HG02938 (cell line): Measurements from ENCODE around the gene ATG2A.

ENCODE experiments used
- ATAC-seq: cut with Tn5 transposase; IDR thresholded peaks from one replicate; pipeline ENCODE4 v1.9.1; 2021; ENCODE audit warnings: mild to moderate bottlenecking, moderate library complexity; ENCODE audit not compliant: unreplicated experiment

Gene ATG2A

DNA sequence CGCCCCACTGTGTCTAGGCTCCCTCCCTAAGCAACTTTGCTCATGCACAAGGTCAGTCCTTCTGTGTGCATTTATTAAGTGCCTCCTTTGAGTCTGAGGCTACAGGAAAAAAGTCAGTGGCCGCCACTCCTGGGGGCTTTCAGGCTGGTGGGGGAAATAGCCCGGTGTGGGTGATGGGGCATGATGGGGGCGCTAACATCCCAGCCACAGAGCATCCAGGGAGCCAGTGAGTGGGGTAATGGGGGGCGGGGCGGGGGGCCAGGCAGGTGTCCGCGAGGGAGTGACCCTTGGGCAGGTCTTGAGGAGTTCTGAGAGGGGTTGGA lies 28.6 kb downstream of the ATG2A start:
- ATAC-seq, result no peak

DNA sequence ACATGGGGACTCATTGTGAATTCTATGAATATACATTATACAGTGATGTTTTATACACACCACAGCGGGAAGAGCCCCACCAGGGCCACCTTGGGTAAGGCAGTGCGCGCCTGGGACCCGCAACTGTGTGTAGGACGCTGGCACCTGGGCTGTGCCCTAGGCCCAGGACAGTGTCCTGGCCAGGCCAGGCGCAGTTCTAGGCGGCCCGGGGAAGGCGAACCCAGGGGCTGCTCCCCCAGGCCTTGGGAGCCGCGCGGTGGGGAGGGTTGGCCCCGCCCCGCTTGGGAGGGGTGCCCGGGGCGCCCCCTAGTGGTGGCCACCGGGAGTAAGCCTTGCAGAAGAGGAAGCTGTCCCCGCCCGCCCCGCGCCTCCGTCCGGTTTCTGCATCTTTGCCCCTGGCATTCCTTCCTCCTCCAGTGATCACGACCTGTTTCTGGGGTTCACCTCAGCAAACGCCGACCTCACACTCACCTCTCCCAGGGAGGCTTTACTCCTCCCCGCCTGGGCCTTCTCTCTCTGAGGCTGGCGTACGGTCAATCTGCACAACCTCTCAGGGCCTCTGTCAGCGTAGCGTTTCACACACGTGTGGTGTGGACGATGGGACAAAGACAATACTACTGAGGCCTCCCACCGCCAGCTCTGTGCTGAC lies 29.1 kb downstream of the ATG2A start:
- ATAC-seq, result no peak

DNA sequence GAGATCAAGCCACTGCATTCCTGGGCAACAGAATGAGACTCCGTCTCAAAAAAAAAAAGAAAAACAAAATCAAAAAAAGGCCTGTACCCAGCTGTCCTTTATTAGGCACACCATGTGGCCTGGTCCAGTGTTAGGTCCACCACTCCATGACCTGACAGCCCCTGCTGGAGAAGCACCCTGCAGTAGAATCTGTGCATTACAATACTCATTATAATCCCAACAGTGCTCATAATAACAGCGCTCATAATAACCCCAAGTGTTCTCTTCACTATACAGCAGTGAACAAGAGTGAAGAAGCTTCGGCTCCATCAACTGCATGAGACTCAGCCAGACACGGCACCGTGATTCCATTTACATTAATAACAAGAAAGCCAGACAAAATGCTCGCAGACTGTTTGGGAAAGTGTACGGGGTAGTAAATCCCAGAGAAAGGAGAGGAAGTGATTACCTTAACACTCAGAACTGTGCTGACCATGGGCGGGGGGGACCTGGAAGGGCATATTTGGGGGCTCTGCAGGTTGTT lies 29.7 kb downstream of the ATG2A start:
- no peak for ATAC-seq

DNA sequence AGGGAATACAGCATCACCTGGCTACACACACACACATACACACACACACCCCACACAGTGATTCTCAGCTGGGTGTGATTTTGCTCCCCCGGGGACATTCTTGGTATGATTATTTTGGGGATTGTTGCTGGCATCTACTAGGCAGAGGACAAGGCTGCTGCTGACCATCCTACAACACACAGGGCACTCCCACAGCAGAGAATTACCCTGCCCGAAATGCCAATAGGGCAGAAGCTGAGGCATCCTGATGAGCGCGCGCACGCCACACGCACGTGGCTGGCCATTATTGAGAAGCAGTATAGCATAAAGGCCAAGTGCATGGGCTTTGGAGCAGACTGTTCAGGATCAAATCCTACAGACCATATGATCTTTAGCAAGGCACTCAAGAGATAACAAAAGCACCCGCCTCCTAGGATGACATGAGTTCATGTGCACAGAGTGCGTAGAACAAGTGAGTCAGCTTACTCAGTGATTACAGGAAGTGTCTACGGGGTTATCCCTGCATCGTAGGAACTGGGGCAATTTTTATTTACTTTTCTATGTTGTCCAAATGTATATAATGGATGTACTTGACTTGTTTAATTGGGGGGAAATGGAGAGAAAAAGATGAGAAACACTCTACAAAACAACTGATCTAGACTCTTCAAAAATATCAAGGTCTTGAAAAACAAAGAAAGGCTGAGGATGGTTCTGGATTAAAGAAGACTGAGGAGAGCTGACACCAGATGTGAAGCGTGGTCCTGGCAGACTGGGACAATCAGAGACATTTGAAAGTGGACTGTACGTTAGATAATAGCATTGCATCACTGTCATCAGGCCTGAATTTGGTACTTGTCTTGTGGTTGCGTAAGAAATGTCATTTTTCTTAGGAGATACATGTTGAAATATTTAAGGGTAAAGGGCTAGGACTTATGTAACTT lies 31.4 kb downstream of the ATG2A start:
- no peak for ATAC-seq

DNA sequence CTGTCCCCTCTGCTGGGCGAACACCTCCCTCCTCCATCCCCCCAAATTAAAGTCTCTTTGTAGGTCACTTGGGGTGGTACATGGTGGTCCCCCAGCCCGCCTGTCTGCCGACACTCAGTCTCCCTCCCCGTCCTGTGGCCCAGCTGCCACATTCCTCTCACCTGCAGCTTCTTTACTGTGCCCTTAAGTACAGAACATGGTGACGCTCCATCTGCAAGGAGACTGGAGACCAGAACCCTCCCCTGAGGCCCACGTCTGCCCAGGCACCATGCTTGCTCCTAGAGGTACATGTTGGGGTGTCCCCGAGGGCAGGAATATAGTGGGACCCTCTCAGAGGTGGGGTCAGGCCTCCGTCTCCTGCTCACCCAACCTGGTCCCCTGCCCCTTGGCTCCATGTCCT lies 33.0 kb downstream of the ATG2A start:
- no peak for ATAC-seq

DNA sequence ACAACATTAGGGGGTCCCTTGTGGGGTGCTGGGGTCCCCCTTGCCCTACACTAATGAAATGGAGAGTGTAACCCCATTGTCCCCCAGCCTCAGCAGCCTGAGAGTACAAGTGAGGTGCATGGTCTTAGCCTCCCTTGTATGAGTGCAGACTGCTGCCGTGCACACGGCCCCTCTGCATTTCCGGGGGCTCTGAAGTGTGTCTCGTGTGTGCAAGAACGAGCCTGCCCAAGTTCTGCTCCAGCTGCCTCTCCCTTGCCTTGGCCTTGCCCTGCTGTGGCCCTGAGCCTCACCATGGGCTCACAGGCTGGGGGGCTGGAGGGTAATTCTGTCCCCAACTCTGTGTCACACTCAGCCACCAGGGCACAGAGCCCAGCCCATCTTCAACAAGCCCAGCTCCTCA lies 33.4 kb downstream of the ATG2A start:
- ATAC-seq, result no peak

DNA sequence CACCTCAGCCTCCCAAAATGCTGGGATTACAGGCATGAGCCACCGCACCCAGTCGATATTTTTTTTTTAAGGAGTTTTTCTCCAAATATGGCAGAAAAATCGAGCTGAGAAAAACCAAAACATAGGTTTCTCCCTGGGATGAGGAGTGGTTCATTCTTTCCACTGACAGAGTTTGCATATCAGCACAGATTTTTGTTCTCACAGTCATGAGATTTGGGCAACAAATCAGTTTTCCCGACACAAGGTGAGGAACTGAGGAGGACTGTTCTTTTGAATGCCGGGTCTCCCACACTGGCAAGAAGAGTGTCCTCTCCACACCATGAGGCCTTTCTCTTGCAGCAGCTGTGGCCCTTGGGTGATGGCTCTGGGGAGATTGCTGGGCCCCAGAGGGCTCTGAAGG lies 34.8 kb downstream of the ATG2A start:
- no peak for ATAC-seq

DNA sequence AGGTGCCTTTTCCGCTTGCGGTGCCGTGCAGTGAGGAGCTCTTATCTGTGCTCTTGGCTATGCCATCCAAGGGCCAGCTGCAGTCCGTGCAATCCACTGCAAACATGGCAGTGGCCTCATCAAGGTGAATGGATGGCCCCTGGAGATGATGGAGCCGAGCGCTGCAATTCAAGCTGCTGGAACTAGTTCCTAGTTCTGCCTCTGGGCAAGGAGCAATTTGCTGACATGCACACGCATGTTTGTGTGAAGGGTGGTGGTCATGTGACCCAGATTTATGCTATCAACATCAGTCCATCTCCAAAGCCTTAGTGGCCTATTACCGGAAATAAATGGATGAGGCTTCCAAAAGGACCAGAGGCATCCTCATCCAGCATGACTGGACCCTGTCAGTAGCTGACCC lies 35.5 kb downstream of the ATG2A start:
- ATAC-seq, result no peak

DNA sequence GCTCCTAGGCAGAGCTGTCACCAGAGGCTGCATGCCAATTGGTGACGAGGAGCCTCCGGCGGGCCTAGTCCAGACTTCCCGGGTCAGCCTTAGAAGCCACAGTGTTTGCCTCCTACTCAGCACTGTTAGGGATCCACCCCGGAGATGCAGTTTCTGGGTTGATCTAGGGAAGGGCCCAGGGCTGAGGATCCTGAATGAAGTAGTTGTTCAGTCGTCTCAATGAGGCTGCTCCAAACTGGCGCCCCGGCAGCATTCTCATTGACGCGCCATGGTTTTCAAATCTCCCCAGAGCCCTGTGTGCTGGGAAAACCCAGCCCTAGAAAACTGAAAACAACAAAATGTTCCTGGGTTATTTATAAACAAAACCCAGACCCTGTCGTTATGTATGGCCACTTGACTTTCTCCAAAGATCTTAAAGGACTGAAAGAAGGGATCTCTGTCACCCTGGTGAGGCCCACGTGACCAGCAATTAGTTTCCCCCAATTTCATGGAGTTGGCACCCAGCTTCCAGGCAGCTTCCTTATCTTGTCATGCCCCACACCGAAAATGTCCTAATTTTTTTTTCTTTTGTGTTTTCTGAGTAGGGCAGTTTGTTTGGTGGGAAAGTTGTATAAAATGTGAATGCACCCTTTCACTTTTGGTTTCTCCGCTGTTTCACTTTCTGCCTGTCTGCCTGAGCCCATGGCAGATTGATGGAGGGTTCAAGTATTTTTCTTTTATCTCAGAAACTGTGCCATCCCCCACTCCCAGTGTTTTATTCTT lies 36.6 kb downstream of the ATG2A start:
- ATAC-seq, result no peak

DNA sequence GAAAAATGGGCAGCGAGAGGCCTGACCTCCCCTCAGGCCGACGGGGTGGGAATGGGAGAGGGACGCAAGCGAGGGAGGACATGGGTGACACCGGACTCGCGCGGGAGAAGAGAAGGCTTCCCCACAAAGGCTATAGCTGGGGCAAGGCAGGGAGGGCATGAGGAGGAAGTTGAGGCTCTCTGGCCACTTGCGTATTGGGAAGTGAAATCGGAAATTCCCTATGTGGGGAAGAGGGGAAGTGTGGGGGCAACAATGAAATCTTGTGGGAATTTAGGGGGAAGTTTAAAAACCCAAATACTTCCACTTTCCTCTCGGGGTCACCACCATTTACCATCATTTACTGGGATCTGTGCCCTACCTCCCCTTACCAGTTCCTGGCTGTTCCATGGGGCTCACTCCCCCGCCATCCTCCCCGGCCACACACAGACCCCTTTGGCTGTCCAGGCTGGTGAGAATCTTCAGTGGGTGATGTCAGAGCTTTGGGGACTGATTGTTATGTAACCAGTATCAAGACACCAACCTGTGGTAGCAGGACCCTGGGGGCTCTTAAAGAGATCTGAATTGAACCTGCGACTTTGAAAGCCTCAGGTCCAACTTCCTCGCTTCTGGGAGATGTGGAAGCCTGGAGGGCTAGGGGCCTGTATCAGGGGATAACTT lies 37.6 kb downstream of the ATG2A start:
- ATAC-seq, result no peak

DNA sequence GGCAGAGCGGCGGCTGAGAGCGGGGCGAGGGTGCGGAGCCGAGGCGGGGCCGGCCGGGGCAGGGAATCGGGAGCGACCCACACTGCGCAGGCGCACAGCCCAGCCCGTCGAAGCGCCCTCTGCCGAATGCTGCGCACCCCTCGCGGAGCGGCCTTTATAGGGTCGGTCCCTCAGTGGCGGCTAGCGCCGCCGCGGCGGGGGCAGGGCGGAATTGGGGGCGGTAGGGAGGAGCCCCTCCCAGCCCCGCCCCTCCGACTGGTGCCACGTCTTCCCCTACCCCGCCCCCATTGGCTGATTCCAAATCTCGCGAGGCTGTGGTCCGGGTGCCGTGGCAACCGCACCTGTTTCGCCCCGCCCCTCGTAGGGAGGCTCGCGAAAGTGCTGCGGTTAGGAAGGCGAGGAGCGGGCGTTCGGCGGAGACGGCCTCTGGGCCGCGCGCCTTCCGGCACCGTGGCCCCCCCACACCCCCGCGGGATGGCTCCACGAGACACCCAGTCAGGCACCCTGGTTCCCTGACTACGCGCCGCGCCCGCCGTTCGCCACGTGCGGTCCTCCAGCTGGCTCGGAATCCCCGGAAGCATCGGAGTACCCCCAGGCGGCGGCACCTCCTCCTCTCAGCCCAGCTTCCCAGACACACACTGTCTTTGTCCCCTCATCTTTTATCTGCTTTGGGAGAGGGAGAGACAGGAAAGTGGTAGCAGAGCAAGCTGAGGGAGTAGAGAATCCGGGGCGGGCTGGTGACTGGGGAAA lies 38.3 kb downstream of the ATG2A start, which contains the start of gene EHD1:
EHD1 (minus strand) TSS at position 128 of the 750 bp plus-strand sequence. CDS start 157 bp downstream, outside the sequence.
- ATAC-seq, result peak; percentile 68

DNA sequence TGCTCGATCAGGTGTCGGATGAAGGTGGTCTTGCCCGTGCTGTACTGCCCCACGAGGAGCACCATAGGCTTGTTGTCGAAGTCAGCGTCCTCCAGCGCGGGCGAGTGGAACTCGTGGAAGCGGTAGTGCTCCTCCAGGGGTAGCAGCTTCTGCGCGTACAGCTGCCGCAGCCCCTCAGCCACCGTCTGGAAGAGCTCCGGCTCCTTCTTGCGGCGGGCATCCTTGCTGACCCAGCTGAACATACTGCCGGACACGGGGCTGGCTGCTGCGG lies 38.9 kb downstream of the ATG2A start:
- ATAC-seq, result peak; percentile 24

DNA sequence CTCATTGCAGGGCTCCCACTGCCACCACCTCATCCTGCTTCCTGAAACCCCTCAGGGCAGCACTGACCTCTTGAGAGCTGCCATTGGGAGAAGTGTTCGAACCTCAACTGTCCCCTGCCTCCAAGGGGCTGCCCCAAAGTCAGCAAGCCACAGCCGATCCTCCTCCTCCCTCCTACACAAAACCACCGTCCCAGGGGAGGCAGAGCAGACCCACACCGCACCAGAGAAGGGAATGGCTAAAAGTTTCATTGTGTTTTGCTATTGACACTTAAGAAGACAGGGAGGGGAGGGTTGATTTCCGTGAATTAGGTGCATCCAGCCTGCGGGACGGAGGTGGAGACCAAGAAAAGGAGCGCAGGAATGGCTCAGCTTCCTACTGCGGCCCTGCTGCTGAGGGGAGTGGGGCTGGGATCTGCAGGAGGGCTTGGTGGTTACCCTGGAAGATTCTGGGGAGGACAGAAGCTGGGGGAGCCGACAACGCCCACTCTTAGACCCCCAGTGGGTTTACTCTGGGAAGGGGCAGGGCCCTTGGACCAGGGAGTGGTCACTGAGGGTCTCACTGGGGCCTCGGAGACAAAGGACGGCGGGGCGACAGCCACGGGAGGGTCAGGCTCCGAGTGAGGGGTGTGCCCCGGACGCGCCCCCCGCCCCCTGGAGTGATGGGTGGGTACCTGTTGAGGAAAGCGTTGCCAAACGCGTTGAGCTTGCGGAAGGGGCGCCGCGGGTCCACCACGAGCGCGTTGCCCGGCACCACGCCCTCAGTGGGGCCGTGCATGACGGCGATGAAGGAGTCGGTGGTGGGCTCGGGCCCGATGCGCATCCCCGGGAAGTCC lies 39.4 kb downstream of the ATG2A start:
- peak; percentile 2 for ATAC-seq

DNA sequence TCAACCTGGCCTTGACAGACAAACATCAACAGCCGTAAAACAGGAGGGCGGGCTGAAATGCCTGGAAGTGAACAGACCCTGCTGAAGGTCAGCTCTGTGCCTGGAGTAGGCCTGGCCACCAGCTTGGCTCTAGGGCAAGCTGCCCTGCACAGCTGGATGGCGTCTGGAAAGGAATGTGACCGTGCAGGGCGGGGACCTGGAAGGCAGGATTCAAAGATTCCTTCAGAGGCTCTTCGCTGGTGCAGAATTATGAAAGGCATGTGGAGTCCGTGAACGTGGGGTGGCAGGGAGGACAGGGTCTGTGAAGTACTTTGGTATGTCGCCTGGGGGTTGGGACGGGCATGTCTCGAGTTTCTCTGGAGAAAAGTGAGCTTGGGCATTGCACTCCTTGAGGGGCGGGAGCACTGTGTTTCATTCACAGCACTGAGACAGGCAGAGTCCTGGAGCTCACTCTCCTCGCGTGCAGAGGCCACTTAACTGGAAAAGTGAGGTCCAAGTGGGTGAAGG lies 40.1 kb downstream of the ATG2A start:
- ATAC-seq, result no peak

DNA sequence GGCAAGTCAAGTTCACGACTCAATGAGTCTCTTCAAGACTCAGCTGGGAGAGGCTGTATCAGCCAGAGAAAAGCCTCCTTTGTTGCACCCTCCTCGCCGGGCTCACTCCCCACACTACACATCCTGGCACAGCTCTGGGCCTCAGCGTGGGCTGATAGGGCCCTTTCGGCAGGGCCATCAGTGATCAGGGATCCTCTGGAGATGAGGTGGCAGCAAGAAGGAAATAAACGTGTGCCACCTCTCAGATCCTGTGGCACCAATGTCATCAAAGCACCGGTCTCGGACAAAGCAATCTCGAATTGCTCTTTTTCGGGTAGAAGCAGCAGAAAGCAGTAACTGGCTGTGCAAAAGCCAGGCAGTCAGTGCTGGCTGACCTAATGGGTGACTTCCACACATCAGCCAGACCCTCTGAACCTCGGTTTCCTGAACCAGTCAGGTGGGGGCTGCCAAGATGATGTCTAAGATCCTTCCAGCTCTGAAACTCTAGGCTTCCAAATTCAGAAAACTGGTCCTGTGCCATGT lies 40.7 kb downstream of the ATG2A start:
- no peak for ATAC-seq

DNA sequence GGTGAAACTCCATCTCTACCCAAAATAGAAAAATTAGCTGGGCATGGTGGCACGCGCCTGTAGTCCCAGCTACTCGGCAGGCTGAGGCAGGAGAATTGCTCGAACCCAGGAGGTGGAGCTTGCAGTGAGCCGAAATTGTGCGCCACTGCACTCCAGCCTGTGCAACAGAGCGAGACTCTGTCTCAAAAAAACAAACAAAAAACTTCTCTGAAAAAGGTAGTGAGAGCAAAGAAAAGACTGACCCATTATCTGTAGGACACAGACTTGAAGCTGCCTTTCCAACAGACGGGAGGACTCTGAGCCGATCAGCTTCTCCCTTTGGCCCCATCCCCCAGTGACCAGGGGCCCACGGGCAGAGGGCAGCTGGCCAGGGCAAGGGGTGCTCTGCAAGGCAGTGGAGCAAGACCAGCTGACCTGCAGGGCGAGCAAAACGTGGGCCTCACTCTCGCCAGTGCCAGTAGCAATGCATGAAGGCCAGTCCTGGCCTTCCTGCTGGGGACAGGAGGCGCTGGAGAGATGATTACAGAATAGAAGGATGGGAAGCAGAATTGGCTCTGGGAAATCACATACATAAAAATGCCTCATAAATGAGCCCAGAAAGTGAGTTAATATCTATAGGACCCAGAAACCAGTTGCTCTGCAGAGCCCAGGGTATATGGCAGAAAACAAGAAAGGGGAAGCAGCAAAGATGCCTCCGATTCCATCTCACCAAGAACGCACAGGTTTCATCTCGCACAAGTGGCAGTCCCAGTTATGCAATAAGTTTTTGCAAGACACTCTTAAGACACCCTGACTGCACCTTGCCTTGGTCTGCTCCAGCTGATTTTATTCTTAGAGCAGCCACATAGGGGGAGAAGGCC lies 41.4 kb downstream of the ATG2A start:
- no peak for ATAC-seq

DNA sequence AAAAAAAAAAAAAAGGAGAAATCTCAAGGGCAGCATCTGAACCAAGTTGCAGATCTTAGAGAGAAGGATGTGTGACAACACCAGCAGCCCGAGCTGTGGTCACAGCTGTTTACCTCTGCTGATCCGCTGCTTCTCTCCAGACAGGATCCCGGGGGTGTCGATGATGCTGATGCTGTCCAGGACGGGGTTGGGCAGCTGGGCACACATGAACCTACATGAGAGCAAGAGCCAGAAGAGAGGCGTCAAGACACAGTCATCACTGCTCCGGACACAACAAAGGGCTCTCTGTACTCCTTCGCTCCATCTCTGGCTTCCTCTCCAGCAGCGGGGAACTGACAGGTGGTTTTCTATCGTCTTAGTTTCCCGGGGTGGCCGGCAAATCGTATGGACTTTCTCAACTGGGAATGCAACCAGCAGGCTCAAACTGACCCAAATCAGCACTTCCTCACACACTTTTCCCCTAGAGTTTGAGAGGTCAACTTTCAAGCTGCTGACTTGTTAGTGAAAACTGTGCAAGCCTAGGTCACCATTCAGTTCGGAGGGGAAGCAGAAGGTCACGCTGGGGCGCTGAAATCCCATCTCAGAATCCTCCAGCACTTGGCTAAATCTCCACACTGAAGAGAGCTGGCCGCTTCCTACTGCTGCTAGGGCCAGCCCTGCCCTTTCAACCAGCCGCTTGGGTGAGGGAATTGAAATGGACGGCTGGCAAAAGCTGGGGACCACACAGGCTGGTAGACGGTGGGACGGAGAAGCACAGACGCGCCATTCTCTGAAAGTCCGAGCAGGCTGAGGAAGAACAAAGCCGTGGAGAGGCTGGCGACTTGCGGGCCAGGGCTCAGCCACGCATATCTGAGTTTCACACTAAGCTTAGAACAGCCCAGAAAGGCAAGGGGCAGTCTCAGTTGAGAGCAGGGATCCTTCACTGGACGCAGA lies 42.4 kb downstream of the ATG2A start:
- ATAC-seq, result no peak
